ENCODE measurements around the gene SLC22A8.

SLC22A8 gene

GRCh38 chr11:62994775-62995174 lies 20.9 kb downstream of the SLC22A8 start:
- no peak overlapping the region for H3K4me3 ChIP-seq (ENCODE audit: low read depth, low read length)
- DNase-seq (ENCODE audit: low read depth), result no peak
- no peak for TF ChIP-seq CTCF (conservative IDR thresholded peaks at IDR 0.05; ENCODE audit: low read depth, low read length)

DNA sequence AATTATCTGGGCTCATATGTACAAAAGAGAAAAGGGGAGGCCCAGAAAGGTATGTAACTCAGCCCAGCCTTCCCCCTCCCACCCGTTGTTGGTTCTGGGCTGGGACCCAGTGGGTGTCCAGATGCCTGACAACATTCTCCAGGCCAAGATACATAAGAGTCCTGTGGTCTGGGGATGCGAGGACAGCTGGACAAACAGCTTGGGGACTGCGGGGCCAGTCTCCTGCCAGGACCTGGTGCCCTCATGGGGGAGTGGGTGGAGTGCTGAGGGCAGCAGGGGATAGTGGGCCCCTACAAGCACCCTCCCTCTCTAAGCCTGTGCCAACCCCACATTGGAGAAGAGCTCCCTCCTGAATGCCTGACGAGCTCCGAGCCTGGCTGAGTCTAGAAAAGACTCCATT lies 27.4 kb downstream of the SLC22A8 start:
- no peak for DNase-seq (ENCODE audit: low read depth)
- no peak overlapping the region for H3K4me3 ChIP-seq (ENCODE audit: low read depth, low read length)
- no peak for TF ChIP-seq CTCF (conservative IDR thresholded peaks at IDR 0.05; ENCODE audit: low read depth, low read length)

DNA sequence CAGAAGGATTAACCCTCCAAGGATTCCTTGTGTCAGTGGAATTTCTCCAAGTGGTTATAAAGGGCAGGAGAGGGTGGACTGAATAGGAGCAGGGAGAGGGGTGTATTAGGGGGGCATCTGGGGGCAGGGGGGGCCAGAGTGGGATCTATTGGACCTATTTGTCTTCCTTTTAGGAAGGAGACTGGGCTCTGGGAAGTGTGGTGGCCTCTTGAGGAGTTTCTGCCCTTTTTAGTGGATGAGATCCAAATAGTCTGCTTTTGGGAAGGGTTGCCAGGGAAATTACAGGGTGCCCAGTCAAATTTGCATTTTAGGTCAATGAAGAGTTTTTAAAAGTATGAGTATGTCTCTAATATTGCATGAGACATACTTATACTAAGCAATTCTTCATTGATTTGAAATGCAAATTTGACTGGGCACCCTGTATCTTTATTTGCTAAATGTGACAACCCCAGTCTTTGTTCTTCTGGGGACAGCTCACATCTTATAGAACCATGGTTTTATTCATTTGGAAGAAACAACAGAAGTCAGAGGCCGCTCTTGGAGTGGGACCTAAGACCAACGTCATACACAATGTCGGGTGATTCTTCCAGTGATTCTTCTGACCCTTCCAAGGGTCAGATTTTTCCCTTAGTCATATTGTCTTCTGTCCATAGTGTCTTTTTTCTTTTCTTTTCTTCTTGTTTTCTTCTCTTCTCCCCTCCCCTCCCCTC lies 30.4 kb downstream of the SLC22A8 start:
- DNase-seq (ENCODE audit: low read depth), result no peak
- no peak for TF ChIP-seq CTCF (conservative IDR thresholded peaks at IDR 0.05; ENCODE audit: low read depth, low read length)
- no peak overlapping the region for H3K4me3 ChIP-seq (ENCODE audit: low read depth, low read length)

GRCh38 chr11:62984451-62984991 lies 31.1 kb downstream of the SLC22A8 start, which contains the start of gene SLC22A6:
Gene SLC22A6, minus strand, starts transcription at chr11:62984967. Its CDS starts 277 bp downstream, at chr11:62984690.
- no peak for DNase-seq (ENCODE audit: low read depth)
- no peak within 1 kb of the TSS for H3K4me3 ChIP-seq (ENCODE audit: low read depth, low read length)
- no peak for TF ChIP-seq CTCF (conservative IDR thresholded peaks at IDR 0.05; ENCODE audit: low read depth, low read length)

- no peak for DNase-seq (ENCODE audit: low read depth)
- TF ChIP-seq CTCF (conservative IDR thresholded peaks at IDR 0.05; ENCODE audit: low read depth, low read length), result no peak
- no peak overlapping the region for H3K4me3 ChIP-seq (ENCODE audit: low read depth, low read length)
Observed at GRCh38 chr11:62983536-62984199, 32.0 kb downstream of the SLC22A8 start.

GRCh38 chr11:62981743-62982142 lies 33.9 kb downstream of the SLC22A8 start:
- no peak for DNase-seq (ENCODE audit: low read depth)

More at GRCh38 chr11:62981743-62982142, 33.9 kb downstream of the SLC22A8 start:
- no peak for TF ChIP-seq CTCF (conservative IDR thresholded peaks at IDR 0.05; ENCODE audit: low read depth, low read length)
- no peak overlapping the region for H3K4me3 ChIP-seq (ENCODE audit: low read depth, low read length)
